Measurements from ENCODE around the gene ENO3.
A peak's percentile ranks its signal among the peaks of the same experiment; 100 is the strongest.

DNA sequence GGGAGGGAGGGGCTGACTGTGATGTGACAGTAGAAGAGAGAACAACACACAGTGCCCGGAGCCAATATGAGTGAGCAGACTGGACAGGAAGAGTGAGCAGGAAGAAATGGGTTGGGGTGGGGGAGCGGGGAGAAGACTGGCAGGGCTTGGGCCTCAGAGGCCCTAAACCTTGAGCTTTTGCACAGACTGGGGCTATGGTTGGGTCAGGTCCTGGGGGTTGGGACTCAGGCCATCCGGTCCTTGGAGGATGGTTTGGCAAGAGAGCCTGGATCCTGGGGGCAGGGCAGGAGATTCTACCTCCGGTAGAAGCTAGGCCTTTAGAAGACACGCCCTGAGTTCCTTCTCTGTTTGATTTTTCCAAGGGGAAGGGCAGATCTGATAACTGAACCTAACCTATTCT lies 35.5 kb downstream of the ENO3 start:
- no peak for TF ChIP-seq FOS (IDR thresholded peaks at IDR 0.05; ENCODE audit: borderline replicate concordance, insufficient read depth, low read length)
- TF ChIP-seq POLR2A (IDR thresholded peaks at IDR 0.05; ENCODE audit: low read depth, low read length): peak; percentile 75
- peak; percentile 61 for TF ChIP-seq POLR2AphosphoS5 (IDR thresholded peaks at IDR 0.05; ENCODE audit: insufficient read depth, low read depth, low read length)
- no peak for TF ChIP-seq CTCF (IDR thresholded peaks at IDR 0.05; ENCODE audit: extremely low read depth in 1 of 2, insufficient read depth in 1 of 2, low read depth in 1 of 2, low read length in 2 of 2)
- TF ChIP-seq EZH2 (IDR thresholded peaks at IDR 0.05; ENCODE audit: borderline replicate concordance, low read depth, low read length, severe bottlenecking): no peak

Data from endothelial cell of umbilical vein (primary cell).